Subcutaneous adipose tissue (tissue), 4 donors: ENCODE data around the gene MZF1. TPM values are rescaled to one million over a fixed set of nuclear protein-coding genes. Genes with fewer than 3 reads are reported as not detected.

Source experiments
- total RNA-seq, 4 donors: library from RNA; depleted of rRNA; stranded (reverse); fragments of >200 nt; gene quantifications; one replicate each; pipeline ENCODE4 v1.1.0, GENCODE V29; 2016
- TF ChIP-seq, protein P1 (sequence below): fragments of 450-650 bp; IDR thresholded peaks from one replicate; pipeline ENCODE4 v1.5.1; 2016; ENCODE audit warnings: low read depth, mild to moderate bottlenecking, control low read depth, antibody characterized with exemption, moderate library complexity

The MZF1 gene
- total RNA-seq, 4 donors from 2014 or later, result 12.9 to 24.1 (median 17.2) TPM

DNA sequence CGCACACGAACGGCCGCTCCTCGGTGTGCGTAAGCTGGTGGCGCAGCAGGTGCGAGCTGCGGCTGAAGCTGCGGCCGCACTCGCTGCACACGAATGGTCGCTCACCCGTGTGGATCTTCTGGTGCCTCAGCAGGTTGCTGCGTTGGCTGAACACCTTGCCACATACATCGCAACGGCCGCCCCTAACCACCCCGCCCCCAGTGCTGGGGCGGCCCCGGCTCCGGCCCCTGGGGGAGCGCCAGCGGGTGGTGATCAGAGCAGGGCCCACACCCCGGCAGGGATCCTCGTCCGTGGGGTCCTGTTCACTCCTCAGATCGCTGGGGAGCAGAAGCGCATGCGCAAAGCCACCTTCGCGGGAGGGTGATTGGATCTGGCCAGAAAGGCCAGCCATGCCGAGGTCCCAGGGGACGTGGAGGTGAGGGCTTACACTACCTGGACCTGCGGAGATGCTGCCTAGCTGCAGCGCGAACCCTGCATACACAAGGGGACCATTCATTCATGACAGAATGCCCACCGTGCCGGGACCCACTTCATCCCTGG, 10.0 kb downstream of the MZF1 start:
- TF ChIP-seq, protein P1, sequence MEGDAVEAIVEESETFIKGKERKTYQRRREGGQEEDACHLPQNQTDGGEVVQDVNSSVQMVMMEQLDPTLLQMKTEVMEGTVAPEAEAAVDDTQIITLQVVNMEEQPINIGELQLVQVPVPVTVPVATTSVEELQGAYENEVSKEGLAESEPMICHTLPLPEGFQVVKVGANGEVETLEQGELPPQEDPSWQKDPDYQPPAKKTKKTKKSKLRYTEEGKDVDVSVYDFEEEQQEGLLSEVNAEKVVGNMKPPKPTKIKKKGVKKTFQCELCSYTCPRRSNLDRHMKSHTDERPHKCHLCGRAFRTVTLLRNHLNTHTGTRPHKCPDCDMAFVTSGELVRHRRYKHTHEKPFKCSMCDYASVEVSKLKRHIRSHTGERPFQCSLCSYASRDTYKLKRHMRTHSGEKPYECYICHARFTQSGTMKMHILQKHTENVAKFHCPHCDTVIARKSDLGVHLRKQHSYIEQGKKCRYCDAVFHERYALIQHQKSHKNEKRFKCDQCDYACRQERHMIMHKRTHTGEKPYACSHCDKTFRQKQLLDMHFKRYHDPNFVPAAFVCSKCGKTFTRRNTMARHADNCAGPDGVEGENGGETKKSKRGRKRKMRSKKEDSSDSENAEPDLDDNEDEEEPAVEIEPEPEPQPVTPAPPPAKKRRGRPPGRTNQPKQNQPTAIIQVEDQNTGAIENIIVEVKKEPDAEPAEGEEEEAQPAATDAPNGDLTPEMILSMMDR, result no peak

DNA sequence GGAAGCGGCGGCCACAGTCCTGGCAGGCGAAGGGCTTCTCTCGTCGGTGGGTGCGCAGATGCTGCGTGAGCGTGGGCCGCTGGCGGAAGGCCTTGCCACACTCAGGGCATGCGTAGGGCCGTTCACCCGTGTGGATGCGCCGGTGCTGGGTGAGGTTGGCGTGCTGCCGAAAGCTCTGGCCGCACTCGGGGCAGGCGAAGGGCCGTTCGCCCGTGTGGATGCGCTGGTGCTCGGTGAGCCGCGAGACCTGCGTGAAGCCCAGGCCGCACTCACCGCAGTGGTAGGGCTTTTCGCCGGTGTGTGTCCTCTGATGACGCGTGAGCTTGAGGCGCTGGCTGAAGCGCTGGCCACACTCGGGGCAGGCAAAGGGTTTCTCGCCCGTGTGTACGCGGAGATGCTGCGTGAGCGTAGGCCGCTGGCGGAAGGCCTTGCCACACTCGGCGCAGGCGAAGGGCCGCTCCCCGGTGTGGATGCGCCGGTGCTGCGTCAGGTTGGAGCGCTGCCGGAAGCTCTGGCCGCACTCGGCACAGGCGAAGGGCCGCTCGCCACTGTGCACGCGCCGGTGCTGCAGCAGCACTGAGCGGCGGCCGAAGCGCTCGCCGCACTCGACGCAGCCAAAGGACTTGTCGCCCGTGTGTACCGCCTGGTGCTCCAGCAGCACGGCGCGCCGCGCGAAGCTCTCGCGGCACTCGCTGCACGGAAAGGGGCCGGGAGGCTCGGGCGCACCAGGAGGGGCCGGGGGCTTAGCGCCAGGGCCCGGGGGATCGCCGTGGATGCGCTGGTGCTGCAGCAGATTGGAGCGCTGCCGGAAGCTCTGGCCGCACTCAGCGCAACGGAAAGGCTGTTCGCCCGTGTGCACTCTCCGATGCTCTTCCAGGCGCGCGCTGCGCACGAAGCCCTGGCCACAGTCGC, 10.8 kb downstream of the MZF1 start:
- TF ChIP-seq, protein P1, result no peak

DNA sequence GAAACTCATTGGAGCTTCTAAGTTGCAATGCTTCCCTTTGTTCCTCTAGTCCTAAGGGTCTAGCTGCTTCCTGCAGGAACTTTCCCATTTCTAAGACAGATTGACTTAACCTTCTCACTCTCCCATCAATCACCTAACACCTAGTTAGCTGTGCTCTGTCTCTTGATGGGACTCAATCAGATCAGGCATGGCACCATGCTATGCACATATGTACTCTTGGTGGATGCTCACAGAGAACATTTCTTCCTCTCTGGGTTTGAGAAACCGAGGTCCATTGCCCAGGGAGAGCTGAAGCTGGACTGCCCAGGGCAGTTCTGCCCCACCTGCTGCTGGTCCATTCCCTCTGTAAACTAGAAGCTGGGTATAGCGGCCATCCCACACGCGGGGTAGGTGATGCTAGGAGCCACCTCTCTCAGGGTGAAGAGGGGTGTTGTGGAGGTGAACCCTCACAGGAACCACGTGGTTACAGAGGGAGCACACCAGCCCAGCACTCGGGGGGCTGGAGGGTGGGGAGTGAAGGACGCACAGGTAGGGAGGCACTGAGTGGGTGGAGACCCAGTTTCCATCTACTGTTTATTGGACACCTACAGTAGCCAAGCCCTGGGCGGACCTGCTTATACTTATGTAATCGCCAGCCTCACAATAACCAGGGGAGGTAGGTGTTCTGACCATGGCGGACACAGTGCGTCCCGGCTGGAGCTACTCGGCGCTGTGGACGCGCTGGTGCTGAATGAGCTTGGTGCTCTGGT, 11.6 kb downstream of the MZF1 start:
- TF ChIP-seq, protein P1, result no peak

DNA sequence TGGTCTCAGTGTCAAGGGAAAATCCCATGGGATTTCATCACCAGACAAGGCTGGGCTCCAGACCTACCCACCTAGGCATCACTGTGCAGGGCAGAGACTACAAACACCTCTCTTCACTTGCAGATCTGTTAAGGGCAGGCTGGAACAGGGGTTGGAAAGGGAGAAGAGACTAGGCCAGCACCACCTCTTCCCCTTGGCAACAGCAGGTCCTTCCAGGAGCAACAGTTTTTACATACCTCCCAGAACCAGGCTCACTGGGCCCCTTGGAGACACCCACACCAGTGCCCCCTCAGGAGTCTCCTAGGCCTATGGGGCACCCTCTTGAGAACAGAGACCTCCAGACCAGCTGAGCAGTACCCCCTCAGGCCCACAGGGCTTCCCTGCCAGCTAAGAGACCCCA, 12.2 kb downstream of the MZF1 start:
- TF ChIP-seq, protein P1, result no peak

DNA sequence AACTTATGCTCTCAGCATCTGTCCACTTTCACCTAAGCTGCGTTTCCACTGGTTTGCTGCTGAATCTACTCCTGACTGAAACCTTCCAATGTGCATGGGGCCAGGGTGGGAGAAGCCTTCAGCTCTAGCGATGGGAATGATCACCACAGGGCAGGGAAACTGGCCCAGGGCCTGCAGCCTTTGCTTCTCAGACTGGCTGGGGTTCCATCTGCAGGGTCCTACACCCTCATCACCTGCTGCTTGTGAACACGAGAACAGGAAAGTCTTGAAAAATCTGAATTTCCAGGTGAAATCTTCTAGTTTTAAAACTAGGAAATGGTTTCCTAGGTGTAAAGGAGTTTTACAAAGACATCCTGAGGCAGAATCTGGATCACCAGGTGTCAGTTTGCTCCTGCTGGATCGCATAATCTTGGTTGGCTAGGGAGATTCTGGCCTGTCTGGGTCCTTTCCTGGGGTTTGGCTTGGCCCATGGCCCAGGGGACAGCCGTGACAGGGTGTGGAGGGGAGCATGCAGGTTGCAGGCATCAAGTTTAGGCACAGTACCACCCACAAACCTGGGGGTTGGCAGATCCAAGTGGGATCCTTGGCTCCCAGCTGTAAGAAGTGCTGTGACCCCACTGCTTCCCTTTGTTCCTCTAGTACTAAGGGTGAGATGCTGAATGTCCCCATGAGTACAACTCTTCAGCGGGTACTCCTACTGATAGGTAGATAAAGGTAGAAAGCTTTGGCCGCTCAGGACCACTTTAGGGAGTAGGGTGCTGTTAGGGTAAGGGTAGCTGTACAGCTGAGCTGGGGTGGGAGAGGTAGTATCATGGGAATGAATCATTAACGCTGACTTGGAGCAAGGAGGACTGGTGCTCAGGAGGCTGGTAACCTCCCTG, 12.9 kb downstream of the MZF1 start:
- TF ChIP-seq, protein P1, result no peak

DNA sequence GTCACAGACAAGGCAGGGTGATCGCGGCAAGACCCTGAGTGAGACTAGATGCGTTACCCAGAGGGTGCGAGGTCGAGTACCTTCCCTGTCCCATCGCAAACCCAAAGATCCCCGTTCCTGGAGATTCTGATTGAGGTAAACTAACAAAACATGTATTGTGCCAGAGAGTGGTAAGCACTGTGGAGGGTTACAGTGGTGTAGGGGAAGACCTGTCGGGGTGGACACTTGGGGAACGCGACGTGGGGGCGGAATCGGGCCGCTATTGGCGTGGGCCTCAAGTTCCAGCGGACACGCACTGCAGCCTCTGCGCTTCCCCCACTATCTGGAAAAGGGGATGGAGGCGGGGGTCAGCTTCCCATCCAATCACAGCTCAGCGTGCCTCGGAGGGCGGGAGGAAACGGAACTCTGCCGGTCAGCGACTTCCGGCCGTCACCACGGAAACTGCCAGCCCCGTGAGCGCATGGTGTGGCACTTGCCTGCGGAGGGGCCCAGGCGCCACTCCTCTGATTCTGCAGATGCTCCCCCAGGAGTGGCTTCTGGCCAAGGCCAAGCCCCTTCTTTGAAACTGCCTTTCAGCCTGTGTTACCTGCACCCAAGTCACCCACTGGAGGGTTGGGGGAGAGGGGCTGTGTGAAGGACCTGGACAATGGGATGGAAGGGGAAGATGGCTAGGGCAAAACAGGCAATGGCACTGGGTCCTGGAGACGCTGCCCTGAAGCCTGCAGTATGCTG, 13.7 kb downstream of the MZF1 start:
- TF ChIP-seq, protein P1, result no peak
